HCEC 1CT (cell line): ENCODE measurements around the gene SLC4A3.
"Not testable (repeated sequence)": the region's sequence is repeated elsewhere in the genome, so short reads cannot be mapped to it uniquely, and the experiment has no call there.

Source experiments
- DNase-seq: peaks from one replicate; pipeline ENCODE4 v3.0.0-alpha.2; 2017

Gene SLC4A3

DNA sequence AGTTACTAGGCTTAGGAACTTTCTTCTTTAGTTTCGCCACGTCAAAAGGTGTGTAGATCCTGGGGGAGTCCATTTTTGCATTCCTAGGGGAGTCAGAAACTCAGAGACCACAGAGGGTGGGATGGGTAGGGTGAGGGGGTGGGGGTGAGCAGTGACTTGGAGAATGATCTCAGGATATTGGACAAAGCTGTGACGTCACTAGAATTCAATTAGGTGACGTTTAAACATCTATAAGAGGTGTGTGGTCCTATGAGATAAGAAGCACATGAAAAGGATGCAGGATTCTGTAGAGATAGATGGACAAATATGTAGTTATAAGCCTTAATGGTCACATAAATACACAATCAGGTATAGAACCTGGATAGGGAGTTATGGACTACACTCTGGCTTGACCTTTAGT is 21.5 kb downstream of the SLC4A3 start:
- no peak for DNase-seq

DNA sequence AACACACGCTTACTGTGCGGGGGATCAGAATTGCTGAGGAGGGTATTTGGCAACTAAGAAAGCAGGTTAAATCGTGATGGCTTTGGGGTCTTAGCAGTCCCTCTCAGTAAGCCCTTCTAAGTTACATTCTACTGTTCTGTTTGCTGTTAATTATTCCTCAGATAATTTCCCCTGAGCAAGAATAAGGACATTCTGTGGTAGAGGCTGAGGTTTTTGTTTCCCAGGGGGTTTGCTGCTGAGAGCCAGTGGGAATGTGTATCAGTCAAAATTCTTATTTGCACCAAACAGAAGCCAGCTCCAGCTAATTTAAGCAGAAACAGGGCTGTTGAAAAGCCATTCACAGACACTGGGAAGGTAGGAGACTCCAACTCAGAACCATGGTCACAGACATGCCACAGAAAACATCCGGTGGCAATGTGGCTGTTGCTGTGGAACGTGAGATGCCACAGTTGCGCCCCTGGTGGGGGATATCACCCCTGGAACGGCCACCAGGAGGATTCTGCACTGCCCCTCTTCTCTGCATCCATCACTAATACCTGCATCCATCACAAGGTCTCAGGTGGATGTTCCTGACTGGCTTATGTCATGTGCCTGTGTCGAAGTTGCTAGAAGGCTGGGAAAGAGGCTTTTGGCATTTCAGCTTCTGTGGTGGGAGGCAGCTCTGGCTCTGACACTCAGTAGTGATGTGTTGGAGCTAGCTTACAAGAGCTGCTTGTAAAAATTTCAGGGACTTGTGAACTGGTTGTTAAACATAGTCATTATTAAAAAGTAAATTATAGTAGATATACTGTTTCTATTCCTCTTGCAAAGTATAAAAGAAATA is 23.2 kb downstream of the SLC4A3 start:
- DNase-seq = no peak

DNA sequence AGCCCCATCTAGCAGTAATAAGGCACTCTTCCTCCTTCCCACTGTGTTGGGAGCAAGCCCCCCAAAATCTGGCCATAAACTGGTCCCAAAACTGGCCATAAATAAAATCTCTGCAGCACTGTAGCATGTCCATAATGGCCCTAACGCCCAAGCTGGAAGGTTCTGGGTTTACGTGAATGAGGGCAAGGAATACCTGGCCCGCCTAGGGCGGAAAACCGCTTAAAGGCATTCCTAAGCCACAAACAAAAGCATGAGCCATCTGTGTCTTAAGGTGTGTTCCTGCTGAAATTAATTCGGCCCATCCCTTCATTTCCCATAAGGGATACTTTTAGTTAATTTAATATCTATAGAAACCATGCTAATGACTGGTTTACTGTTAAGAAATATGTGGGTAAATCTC is 24.2 kb downstream of the SLC4A3 start:
- not testable (repeated sequence) for DNase-seq

GRCh38 chr2:219656526-219656925 is 29.1 kb downstream of the SLC4A3 start:
- peak; percentile 68 for DNase-seq

GRCh38 chr2:219658196-219658846 is 30.9 kb downstream of the SLC4A3 start:
- peak; percentile 52 for DNase-seq

- no peak for DNase-seq
Measured at GRCh38 chr2:219658874-219659273, 31.4 kb downstream of the SLC4A3 start.

DNA sequence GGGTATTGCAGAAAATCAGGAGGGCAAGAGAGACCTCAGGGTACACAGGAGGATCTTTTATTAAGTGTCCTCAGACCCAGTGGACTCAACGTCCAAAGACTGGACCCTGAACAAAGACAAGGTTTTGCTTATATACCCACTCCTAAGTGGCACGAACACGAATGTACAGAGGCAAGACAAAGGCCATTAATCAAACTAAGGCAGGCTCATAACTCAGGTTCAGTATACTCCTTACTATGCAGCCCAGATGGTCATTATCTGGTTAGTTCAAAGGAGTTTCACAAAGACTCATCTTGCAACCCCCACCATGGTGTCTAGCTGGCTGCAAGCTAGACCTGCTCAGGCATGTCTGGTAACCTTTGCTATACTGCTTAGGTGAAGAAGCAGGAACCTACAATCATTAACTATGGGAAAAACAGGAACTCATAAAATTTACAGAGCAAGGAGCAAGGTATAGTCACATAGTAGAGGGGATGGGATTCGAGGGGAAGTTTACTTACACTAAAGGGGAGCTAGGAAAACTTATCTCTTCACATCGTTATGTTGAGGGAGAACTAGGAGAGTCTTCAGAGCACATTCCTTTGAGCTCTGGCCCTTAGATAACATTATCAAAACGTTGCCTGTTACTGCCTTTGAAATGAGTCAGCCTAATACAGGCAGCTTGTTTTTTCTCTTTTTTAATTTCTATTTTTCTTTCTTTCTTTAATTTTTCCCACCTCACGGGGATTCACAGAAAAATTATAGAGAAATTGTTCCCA is 33.9 kb downstream of the SLC4A3 start:
- no peak for DNase-seq

DNA sequence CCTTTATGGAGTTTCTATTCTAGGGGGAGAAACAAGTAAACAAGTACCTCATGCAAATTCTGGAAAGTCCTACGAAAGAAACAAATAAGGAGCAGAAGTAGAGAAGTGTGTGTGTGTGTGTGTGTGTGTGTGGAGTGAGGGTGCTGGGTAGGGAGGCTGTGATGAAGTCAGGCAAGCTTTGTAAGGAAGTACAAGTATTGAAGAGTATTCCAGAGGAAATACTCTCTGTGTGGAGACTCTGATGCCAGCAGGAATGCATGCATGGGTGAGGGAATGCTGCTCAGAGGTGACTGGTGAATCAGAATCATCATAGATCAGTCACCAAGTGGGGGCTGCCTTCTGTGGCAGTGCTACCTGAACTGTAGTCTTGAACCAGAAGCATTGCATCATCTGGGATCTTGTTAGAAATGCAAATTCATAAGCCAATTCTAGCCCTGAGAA is 34.5 kb downstream of the SLC4A3 start:
- DNase-seq = no peak

- DNase-seq = no peak
Measured at GRCh38 chr2:219662566-219662965, 35.1 kb downstream of the SLC4A3 start.

DNA sequence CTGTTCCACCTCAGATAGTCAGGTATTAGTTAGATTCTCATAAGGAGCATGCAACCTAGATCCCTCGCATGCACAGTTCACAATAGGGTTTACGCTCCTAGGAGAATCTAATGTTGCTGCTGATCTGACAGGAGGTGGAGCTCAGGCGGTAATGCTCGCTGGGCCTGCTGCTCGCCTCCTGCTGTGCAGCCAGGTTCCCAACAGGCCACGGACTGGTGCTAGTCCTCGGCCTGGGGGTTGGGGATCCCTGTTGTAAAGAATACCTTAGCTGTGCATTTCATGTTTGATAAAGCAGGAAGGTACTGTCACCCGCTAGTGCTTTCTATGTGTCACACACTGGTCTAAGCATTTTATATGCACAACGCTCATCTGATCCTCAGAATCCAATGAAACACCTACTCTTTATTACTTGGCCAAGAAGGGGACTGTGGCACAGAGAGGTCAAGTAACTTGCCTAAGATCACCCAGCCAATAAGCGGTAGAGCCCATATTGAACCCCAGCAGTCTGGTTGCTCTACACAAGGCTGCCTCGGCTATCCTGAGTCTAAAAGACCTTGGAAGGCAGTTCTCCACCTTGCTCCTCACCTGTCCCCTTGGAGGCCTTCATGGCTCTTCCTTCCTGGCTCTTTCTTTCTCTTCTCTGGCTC is 35.8 kb downstream of the SLC4A3 start:
- no peak for DNase-seq

- DNase-seq = no peak
Measured at GRCh38 chr2:219664041-219664440, 36.6 kb downstream of the SLC4A3 start.

GRCh38 chr2:219664944-219665343 is 37.5 kb downstream of the SLC4A3 start:
- DNase-seq = no peak

- DNase-seq = no peak
Measured at GRCh38 chr2:219665926-219666325, 38.5 kb downstream of the SLC4A3 start.

DNA sequence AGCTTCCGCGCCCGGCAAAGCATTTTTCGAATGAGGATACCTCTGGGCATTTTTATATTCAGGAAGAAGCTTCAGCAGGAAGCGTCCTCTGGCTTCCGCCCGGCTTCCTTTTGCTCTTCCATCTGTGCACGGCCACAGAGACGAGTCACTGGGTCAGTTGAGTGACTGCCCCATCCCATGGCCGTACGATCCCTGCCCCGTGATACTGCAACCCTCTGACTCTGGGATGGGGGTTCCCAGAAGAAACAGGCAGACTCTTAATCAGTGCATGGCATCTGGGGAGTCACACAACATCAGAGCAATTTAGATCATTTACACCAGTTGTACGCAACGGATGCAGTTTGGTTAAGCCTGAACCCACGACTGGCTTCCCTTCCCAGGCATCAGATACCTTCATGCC is 40.9 kb downstream of the SLC4A3 start:
- DNase-seq = no peak

- DNase-seq = no peak
Measured at GRCh38 chr2:219670386-219670785, 43.0 kb downstream of the SLC4A3 start.

GRCh38 chr2:219671279-219671678 is 43.8 kb downstream of the SLC4A3 start:
- no peak for DNase-seq

- no peak for DNase-seq
Measured at GRCh38 chr2:219672406-219672805, 45.0 kb downstream of the SLC4A3 start.

DNA sequence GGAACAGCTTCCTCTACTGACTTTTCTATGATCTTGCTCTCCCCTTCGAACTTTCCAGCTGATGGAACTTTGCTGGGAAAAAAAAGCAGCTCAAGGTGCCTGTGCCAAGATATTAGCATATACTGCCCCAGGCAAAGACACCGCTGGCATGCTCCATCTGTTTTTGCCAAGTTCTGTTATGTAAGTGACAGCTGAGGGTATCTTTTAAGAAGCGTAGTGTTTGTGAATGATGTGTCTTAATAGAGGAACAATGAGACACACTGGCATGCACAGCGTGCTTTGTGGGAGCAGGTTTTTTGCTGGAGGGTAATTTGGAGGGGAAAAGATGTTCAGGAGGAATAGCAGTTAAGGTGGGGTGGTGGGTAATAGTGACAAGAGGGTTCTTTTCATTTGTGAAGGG is 47.8 kb downstream of the SLC4A3 start:
- DNase-seq = no peak

- DNase-seq = no peak
Measured at GRCh38 chr2:219676586-219676985, 49.2 kb downstream of the SLC4A3 start.

DNA sequence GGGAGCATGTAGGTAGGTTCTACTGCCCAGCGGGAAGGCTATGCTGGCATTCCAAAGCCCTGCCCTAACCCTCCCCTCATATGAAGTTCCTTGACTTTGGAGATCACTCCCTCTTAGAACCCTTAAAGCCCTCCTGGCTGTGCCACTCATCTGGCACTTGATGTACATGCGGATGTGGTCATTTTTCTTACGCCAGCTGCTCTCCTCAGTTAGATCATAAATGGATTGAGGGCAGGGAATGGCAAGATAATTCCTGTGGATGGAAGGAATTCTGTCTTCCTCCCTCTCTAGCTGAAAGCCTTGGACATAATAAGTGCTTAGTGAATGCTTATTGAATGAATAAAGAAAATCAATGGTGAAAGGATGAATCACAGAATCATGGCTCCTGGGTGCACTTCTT is 51.6 kb downstream of the SLC4A3 start:
- no peak for DNase-seq

DNA sequence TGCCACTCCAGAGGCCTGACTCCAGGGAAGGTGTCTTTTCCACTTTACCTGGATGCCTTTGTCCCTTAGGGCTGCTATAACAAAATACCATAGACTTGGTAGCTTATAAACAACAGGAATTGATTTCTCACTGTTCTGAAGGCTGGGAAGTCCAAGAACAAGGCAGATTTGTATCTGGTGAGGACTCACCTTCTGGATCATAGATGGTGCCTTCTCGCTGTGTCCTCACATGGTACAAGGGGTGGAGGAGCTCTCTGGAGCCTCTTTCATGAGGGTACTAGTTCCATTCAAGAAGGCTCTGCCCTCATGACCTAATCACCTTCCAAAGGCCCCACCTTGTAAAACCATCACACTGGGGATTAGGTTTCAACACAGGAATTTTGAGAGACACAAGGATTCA is 52.1 kb downstream of the SLC4A3 start:
- DNase-seq = no peak

- DNase-seq = peak; percentile 12
Measured at GRCh38 chr2:219680958-219681693, 53.7 kb downstream of the SLC4A3 start.
